Measurements from ENCODE around the gene FUCA2.
"Not testable (repeated sequence)": the region's sequence is repeated elsewhere in the genome, so short reads cannot be mapped to it uniquely, and the experiment has no call there.

FUCA2 gene

GRCh38 chr6:143513410-143513809, 1.9 kb upstream of the FUCA2 start:
- Histone ChIP-seq H4K20me1 (ENCODE audit: insufficient read depth) (no peaks in the 10 kb centered on the region), H3K27me3 (ENCODE audit: insufficient read depth, low read depth) (no peaks in the 10 kb centered on the region), H3K79me2 (ENCODE audit: insufficient read depth, low read depth) (0 out of 2 replicates have a peak, but pooled peaks cover 5% of the 10 kb centered on the region), H3K4me3 (IDR thresholded peaks at IDR 0.05; ENCODE audit: insufficient read depth, low read depth, low read length) (no peak overlapping the region), H3K27ac (no peak overlapping the region), H3K9ac (no peak overlapping the region), H3K4me2 (no peak overlapping the region), H3K36me3 (ENCODE audit: insufficient read depth) (no peaks in the 10 kb centered on the region), H3K4me1 (ENCODE audit: low read depth, poor library complexity, severe bottlenecking) (peaks cover 11% of the 10 kb centered on the region), H2AFZ (ENCODE audit: low read depth) (no peak overlapping the region)
- TF ChIP-seq CTCF (conservative IDR thresholded peaks at IDR 0.05; ENCODE audit: low read depth, low read length) = peak; percentile 62

GRCh38 chr6:143510326-143510725, 1.2 kb downstream of the FUCA2 start:
- not testable (repeated sequence) for H4K20me1 ChIP-seq (ENCODE audit: insufficient read depth); H3K9ac ChIP-seq; H2AFZ ChIP-seq (ENCODE audit: low read depth); H3K27me3 ChIP-seq (ENCODE audit: insufficient read depth, low read depth); H3K36me3 ChIP-seq (ENCODE audit: insufficient read depth); H3K27ac ChIP-seq; H3K4me1 ChIP-seq (ENCODE audit: low read depth, poor library complexity, severe bottlenecking); H3K79me2 ChIP-seq (ENCODE audit: insufficient read depth, low read depth)
- H3K4me2 ChIP-seq = peak overlapping the region; percentile 30
- peak overlapping the region; percentile 46 for H3K4me3 ChIP-seq (IDR thresholded peaks at IDR 0.05; ENCODE audit: insufficient read depth, low read depth, low read length)

GRCh38 chr6:143507358-143508145, 4.0 kb downstream of the FUCA2 start:
- H3K4me2 ChIP-seq = no peak overlapping the region
- H3K79me2 ChIP-seq (ENCODE audit: insufficient read depth, low read depth) = 0 out of 2 replicates have a peak, but pooled peaks cover 5% of the 10 kb centered on the region
- H2AFZ ChIP-seq (ENCODE audit: low read depth) = no peak overlapping the region
- H3K27ac ChIP-seq = no peak overlapping the region
- H3K4me3 ChIP-seq (IDR thresholded peaks at IDR 0.05; ENCODE audit: insufficient read depth, low read depth, low read length) = no peak overlapping the region
- H4K20me1 ChIP-seq (ENCODE audit: insufficient read depth) = no peaks in the 10 kb centered on the region
- H3K27me3 ChIP-seq (ENCODE audit: insufficient read depth, low read depth) = no peaks in the 10 kb centered on the region
- H3K4me1 ChIP-seq (ENCODE audit: low read depth, poor library complexity, severe bottlenecking) = peaks cover 5% of the 10 kb centered on the region
- TF ChIP-seq CTCF (conservative IDR thresholded peaks at IDR 0.05; ENCODE audit: low read depth, low read length) = no peak
- no peaks in the 10 kb centered on the region for H3K36me3 ChIP-seq (ENCODE audit: insufficient read depth)
- H3K9ac ChIP-seq = no peak overlapping the region

GRCh38 chr6:143506620-143507019, 4.9 kb downstream of the FUCA2 start:
- H3K27ac ChIP-seq = no peak overlapping the region
- no peaks in the 10 kb centered on the region for H4K20me1 ChIP-seq (ENCODE audit: insufficient read depth)
- no peak for TF ChIP-seq CTCF (conservative IDR thresholded peaks at IDR 0.05; ENCODE audit: low read depth, low read length)
- H2AFZ ChIP-seq (ENCODE audit: low read depth) = no peak overlapping the region
- H3K9ac ChIP-seq = no peak overlapping the region
- H3K4me3 ChIP-seq (IDR thresholded peaks at IDR 0.05; ENCODE audit: insufficient read depth, low read depth, low read length) = no peak overlapping the region
- no peaks in the 10 kb centered on the region for H3K27me3 ChIP-seq (ENCODE audit: insufficient read depth, low read depth)
- no peak overlapping the region for H3K4me2 ChIP-seq
- H3K79me2 ChIP-seq (ENCODE audit: insufficient read depth, low read depth) = 0 out of 2 replicates have a peak, but pooled peaks cover 5% of the 10 kb centered on the region
- H3K36me3 ChIP-seq (ENCODE audit: insufficient read depth) = no peaks in the 10 kb centered on the region
- H3K4me1 ChIP-seq (ENCODE audit: low read depth, poor library complexity, severe bottlenecking) = peaks cover 5% of the 10 kb centered on the region

GRCh38 chr6:143506199-143506598, 5.3 kb downstream of the FUCA2 start:
- TF ChIP-seq CTCF (conservative IDR thresholded peaks at IDR 0.05; ENCODE audit: low read depth, low read length) = no peak

More at GRCh38 chr6:143506199-143506598, 5.3 kb downstream of the FUCA2 start:
- Histone ChIP-seq H3K4me3 (IDR thresholded peaks at IDR 0.05; ENCODE audit: insufficient read depth, low read depth, low read length) (no peak overlapping the region), H3K4me1 (ENCODE audit: low read depth, poor library complexity, severe bottlenecking) (peaks cover 5% of the 10 kb centered on the region), H4K20me1 (ENCODE audit: insufficient read depth) (no peaks in the 10 kb centered on the region), H3K27ac (no peak overlapping the region), H2AFZ (ENCODE audit: low read depth) (no peak overlapping the region), H3K36me3 (ENCODE audit: insufficient read depth) (no peaks in the 10 kb centered on the region), H3K9ac (no peak overlapping the region), H3K27me3 (ENCODE audit: insufficient read depth, low read depth) (no peaks in the 10 kb centered on the region), H3K4me2 (no peak overlapping the region), H3K79me2 (ENCODE audit: insufficient read depth, low read depth) (0 out of 2 replicates have a peak, but pooled peaks cover 5% of the 10 kb centered on the region)

Measured in KMS-11 (cell line).